ENCODE results near the gene NPTXR. TPM values are rescaled to one million over a fixed set of nuclear protein-coding genes. Genes with fewer than 3 reads are reported as not detected.
"Not testable (repeated sequence)": the region's sequence is repeated elsewhere in the genome, so short reads cannot be mapped to it uniquely, and the experiment has no call there.

The NPTXR gene
- total RNA-seq, 1 donor from 2014 or later: 10.6 TPM

DNA sequence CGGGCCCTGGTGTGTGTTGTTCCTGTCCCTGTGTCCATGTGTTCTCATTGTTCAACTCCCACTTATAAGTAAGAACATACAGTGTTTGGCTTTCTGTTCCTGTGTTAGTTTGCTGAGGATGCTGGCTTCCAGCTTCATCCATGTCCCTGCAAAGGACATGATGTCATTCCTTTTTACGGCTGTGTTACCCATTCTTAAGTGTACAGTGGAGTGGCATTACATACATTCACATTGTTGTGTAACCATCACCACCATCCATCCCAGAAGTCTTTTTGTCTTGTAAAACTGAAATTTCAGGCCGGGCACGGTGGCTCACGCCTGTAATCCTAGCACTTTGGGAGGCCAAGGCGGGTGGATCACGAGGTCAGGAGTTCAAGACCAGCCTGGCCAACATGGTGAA lies 10.6 kb upstream of the NPTXR start:
- DNase-seq (ENCODE audit: low spot score in 2 of 2); FAIRE-seq: not testable (repeated sequence)

DNA sequence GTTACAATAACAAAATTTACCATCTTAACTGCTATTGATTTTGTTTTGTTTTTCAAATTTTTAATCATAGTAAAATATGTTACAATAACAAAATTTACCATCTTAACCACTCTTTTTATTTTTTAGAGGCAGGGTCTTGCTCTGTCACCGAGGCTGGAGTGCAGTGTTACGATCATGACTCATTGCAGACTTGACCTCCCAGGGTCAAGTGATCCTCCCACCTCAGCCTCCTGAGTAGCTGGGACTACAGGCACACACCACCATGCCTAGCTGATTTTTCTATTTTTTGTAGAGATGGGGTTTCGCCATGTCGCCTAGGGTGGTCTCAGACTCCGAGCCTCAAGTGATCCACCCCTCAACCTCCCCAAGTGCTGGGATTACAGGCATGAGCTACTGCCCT lies 10.1 kb upstream of the NPTXR start:
- not testable (repeated sequence) for DNase-seq (ENCODE audit: low spot score in 2 of 2); FAIRE-seq

DNA sequence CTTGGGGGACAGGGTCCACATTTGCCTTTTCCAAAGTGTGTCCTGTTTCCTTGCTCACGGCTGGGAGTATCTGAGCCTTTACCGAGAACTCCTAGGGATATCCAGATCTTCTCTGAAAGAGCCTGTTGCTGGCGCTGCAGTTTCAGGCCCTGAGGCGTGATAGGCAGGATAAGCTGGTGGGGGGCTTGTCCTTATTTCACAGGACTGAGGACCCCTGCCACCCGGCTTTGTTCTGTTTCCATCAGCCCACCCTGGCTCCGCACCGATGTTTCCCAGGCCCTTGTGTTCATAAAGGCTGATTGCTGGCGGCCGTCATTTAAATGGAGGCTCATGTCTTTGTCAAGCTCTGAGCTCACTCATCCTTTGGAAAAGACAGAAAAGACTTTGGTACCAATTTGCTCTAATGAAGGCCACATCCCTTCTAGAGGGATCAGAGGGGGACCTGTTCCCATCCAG lies 9.4 kb upstream of the NPTXR start:
- FAIRE-seq: no peak

DNA sequence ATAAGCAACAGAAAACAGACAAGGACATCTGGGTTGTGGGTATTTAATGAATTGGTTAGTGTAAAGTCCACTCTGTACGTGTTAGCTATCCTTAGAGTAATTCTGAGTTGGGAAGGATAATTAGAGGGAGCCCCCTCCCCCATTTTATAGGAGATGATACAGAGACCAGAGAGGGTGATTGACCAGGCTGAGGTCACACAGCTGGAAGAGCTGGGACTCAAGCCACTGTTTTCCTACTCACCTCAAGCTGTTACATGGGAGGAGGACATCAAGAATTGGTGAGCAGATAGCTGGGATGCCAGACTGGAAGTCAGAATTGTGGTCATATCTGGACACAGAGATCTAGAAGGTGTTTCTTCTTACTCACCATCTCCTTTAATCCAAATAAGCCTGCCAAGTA lies 8.7 kb upstream of the NPTXR start:
- no peak for FAIRE-seq

More for the DNA sequence above, 9.4 kb upstream of the NPTXR start:
- no peak for DNase-seq (ENCODE audit: low spot score in 2 of 2)

DNA sequence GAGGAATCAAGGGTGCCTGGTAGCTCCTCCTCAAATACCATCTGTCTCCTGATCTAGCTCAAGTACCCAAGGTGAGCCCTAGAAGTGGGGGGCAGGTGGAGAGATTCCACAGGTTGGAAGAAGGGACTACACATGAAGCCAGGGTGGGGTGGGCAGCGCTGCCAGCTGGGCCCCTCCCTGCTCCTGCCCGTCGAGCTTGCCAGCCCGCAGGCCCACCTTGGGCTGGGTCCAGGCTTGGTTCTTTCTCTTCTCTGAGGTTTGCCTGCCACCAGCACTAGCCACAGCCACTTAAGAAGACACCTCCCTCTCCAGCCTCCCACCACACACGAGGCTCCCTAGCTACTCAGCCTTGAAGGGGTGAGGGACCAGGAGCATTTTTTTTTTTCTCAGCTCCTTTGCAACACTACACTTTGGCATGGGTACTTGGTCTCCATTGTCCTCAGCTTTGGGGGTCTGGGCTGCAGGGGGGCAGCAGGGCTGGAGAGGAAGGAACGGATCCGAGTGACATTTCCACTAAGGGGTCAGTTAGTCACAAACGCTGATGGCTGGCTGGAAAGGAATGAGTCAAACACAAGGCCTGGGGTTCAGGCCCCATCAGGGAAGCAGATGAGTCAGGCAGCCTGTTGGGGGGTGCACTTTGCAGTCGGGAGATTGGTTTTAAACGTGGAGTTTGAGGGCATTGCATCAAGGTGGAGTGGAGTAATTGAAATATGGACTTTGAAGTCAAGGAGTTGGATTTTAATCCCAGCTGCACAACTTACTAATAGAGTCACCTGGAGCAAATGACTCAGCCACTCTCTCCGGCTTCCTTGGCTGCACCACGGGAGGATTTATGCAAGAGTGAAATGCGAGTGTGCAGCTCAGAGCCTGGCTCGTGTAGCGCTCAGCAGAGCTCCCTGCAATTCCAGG lies 7.4 kb upstream of the NPTXR start:
- FAIRE-seq: no peak
- DNase-seq (ENCODE audit: low spot score in 2 of 2): no peak

More for the DNA sequence above, 8.7 kb upstream of the NPTXR start:
- no peak for DNase-seq (ENCODE audit: low spot score in 2 of 2)

DNA sequence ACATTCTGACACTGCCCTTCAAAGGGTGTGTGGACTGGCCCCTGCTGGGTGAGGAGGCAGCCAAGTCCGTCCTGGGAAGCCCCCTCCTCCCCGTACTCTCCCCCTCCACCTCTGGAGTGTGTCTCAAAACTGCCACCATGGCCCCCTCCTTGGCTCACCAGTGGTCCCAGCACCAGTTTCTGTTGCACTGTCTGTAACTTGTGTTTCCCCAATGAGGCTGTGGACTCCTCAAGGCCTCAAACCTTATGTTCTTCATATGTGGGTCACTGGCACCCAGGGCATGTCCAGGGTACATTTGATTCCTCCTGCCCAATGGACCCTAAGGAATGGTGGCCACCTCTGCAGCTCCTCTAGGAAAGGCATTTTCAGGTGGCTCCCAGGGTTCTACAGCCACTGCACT lies 6.6 kb upstream of the NPTXR start:
- FAIRE-seq (no peak), DNase-seq (ENCODE audit: low spot score in 2 of 2) (no peak)

DNA sequence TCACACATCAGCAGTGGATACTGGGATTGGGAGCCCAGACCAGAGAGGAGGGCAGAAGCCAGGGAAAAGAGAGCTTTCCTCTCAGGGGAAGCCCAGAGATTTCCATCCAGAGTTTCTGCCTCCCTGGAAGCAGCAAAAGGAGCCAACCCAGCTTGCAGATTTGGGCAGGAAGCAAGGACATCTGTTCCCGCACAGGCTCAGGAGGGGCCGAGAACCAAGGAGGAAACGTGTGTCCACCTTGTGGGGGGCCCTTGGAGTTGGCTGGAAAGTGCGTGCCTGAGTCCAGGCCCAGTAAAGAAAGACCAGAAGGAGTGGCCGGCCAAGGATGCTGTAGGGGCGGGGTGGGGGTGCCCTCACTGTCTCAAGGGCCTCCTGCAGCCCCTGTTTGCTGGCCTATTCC lies 6.0 kb upstream of the NPTXR start:
- FAIRE-seq: no peak
- no peak for DNase-seq (ENCODE audit: low spot score in 2 of 2)

DNA sequence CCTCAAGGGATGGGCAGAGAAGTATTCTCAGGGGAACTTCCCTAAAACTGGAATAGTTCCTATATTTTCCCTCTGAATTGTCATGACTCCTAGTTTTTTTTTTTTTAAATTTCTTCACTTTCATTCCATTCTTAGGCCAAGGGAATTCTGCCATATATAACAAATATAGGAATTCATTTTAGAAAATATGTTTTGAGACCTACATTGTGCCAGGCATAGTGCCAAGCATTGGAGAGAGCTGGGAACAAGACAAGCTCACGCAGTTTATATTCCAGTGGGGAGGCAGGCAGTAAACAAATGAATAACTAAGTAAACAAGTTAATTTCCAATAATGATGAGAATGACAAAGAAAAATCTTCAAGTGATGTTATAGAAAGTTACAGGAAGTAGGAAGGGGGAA lies 2.6 kb upstream of the NPTXR start:
- DNase-seq (ENCODE audit: low spot score in 2 of 2): no peak
- FAIRE-seq: no peak

DNA sequence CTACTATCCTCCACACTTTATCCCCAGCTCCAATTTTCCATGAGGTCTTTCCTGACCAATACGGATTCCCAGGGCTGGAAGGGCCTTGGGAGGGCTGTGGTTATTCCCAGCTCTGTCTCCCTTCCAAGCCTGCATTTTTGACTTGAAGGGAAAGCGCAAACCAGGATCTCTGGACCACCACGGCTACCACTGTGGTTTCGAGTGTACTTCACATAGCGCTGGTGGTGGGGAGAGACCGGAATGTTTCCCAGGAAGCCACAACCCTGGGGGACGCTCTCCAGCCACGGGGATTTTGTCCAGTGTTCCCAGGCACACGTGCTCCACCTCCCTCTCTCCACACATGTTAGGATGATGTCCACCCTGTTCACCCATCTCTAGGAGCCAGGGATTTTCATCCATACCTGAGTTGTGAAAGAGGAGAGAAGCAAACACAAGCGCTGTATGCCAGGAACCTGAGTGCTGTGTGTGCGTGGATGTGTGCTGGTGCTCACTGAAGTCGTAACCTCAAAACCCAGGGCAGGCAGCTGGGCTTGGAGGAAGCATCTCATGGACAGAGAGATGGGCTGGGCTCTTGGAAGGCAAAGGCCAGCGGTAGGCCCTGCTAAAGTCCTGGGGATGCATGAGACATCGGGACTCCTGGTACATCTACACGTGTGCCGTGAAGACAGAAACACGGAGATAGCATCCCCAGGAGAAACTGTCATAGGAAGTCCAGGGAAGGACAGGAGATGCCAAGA lies 1.3 kb upstream of the NPTXR start:
- DNase-seq (ENCODE audit: low spot score in 2 of 2) (no peak), FAIRE-seq (no peak)

DNA sequence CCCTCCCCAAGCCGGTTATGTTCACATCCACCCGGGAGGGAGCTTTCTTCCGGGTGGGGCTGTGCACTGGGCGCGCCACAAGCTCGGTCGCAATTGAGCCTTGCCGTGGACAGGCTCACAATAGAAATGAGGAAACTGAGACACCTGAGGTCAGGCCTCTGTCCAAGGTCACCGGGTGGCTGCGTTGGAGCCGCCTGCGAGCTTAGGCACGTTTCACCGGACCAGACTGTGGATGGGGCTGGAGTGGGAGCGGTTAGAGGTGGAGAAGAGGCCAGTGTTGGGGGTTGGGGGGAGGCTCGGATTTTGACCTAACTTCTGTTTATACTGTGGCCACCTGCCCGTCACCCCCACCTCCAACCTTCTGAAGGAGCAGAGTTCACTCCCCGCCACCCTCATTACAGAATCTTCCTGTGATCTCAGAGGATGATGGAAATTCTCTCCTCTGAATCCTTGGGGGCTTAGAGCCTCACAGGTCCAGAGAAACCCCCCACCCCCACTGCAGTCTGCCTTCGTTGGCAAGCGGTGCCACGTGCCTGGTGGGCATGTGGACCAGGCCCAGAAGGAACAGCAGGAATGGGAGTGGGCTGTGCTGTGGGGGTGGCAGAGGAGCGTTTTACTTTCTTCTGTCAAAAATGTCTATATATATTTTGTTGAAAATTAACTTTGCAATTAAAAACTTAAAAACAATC lies 631 bp upstream of the NPTXR start:
- FAIRE-seq (no peak), DNase-seq (ENCODE audit: low spot score in 2 of 2) (no peak)

DNA sequence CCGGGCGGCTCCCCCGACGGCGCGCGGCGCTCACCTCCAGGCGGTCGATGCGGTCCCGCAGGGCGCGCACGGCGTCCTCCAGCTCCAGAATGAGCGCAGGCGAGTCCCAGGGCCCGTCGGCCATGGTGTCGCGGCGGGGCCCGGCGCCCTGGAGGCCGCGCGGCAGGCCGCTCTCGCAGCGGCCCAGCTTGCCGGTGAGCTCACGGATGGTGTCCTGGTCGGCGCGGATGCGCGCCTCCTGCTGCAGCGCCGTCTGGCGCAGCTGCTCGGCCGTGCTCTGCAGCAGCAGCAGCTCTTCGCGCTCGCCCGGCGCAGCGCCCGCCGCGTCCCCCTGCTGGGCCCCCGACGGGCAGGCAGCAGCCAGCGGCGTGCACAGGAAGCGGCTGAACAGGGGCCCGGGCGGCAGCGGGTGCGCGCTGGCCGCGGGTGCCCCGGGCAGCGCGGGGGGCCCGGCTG lies 599 bp downstream of the NPTXR start:
- peak; percentile 72 to 79 for DNase-seq (ENCODE audit: low spot score in 2 of 2)
- FAIRE-seq: no peak

DNA sequence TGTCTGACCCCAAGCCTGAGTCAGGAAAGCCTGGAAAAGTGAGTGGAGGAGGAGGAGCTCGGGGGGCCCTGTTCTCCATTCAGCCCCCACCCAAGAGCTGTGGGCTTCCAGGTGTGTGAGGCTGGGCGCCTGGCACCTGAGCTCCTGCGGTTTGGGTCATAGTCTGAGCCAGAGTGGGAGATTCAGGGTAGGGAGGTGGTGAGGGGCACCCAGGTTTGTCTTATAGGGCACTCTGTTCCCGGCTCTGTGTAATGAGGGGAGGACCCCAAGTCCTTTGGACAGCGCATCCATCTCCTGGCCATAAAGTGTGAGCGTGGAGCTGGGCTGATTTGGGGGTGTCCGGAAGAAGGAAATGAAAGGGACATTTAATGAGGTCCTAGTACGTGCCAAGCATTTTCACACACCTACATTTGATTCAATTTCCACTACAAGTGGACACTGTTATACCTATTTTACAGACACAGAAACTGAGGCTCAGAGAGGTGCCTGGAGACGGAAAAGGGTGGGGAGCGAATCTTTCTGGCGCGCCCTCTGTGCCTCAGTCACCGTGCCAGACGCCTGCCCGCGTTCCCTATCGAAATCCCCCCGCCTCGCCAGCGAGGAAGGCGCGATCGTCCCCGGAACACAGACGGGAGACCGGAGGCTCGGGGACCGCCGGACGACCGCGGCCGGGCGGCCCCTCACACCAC lies 1.2 kb downstream of the NPTXR start:
- DNase-seq (ENCODE audit: low spot score in 2 of 2) (no peak), FAIRE-seq (no peak)

DNA sequence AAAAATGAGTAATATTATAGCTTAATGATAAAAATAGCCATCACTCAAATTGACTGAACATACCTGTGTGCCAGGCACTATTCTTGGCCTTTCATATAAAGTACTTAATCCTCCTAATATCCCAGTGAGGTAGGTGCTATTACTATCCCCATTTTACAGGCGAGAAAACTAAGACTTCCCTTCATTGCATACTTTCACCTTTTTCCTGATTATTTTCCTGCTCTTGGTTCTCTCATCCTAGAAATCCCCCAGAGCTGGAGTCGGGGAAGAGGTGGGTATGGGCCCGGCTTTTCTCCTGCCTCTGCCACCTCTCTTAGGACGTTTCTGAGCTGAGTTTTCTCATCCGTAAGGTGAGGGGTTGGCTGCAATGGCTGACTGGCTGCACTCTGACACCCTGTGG lies 2.2 kb downstream of the NPTXR start:
- no peak for DNase-seq (ENCODE audit: low spot score in 2 of 2)
- no peak for FAIRE-seq

DNA sequence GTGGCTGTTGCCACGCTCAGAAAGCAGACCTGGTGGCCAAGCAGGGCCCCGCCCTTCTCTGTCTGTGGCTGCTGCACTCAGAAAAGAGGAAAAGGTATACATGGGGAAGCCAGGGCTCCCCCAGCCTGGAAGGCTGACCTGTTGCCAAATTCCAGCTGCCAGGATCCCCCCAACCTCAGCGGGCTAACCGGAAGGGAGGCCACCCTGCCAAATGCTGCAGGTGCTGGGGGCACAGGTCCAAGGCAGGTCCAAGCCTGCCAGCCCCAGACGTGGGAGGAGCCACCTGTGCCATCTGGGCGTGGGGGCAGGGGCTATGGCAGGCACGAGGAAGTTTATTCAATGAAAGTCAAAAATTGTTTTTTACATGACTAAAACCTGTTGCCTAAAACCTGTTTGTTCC lies 2.6 kb downstream of the NPTXR start:
- FAIRE-seq (no peak), DNase-seq (ENCODE audit: low spot score in 2 of 2) (no peak)

DNA sequence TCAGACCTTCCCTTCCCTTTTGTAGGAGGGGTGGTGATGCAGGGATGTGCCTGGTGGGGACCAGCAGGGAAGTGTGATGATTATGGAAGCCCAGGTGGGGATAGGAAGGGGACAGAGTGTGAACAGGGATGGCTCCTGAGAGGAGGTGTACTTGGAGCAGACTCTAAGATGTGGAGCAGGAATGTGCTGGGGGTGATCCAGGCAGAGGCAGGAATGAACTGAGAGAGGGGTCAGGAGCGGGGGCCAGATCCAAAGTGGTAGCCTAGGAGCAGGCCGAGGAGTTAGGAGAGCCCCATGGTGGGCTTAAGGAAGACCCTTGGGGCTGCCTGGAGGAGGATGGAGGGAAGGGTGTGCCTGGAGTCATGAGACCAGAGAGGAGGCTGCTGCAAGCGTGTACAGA lies 3.7 kb downstream of the NPTXR start:
- FAIRE-seq (no peak), DNase-seq (ENCODE audit: low spot score in 2 of 2) (no peak)

DNA sequence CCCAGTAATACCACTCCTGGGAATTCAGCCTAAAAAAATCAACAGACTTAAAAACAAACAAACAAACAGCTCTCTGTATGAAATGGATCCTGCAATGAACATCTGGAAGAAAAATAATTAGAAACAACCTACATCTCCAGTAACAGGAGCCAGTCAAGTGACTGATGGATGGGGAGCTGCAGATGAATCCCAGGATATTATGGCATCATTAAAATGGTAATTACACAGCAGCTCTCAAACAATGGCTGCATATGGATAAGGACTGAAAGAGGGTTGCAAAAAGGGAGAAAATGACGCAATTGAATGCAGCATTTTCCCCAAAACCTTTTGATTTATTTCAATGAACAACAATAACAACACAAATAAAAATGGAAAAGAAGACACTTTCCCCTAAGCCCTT lies 4.1 kb downstream of the NPTXR start:
- FAIRE-seq (no peak), DNase-seq (ENCODE audit: low spot score in 2 of 2) (no peak)

DNA sequence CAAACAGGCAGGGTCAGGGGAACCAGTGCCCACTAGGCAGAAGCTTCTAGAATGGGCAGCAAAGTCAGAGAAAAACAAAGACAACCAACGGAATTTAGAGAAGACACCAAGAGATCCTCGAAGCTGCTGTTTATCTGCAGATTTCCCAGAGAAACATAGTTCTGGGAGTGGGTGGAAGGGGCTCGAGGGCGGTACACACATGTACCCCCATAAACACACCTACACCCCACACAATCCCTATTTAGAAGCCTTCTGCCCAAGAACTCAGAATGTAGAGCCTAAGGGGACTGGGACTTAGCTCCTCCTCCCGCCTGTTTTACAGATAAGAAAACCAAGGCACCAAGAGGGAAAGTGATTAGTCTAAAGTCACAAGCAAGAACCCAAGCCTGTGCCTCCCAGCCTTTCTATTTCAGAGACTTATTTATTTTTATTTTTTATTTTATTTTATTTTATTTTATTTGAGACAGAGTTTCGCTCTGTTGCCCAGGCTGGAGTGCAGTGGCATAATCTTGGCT lies 6.4 kb downstream of the NPTXR start:
- FAIRE-seq (no peak), DNase-seq (ENCODE audit: low spot score in 2 of 2) (no peak)

DNA sequence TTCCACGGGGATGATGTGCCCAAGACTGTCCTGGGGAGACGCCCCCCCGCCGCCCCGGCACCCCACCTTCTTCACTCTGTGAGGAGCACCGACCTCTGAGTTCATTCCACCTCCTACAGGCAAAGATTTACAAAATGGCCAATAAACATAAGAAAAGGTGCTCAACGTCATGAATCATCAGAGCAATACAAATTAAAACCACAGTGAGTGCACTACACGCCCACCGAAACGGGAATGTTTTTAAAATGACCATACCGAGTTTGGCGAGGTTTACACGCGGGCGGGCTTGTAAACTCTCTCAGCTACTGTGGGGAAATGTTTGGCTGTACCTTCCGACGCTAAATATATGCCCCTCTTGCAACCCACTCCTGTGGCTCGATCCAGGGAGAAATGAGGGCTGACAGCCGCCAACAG lies 7.9 kb downstream of the NPTXR start:
- FAIRE-seq: no peak
- no peak for DNase-seq (ENCODE audit: low spot score in 2 of 2)

DNA sequence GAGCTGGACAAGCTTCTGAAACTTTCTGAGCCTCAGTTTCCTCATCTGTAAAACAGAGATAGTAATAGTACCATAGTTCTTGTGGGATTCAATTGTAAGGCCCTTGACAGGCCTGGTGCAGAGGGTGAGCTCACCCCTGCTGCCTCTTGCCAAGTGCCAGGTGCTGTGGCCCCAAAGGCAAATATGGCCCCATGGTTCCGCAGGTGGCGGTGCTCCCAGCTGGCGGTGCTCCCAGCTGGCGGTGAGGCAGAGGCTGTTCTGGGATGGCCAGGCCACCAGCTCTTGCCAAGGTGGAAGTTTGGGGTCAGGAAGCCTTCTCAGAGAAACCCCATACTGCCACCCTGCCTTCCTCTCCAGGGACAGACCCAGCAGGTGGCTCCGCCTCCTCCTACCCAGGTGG lies 8.8 kb downstream of the NPTXR start:
- FAIRE-seq (no peak), DNase-seq (ENCODE audit: low spot score in 2 of 2) (no peak)
